Medulla oblongata (tissue), 1 donor: ENCODE data around the gene ABHD1.
"Not testable (repeated sequence)": the region's sequence is repeated elsewhere in the genome, so short reads cannot be mapped to it uniquely, and the experiment has no call there.

Experiments used
- DNase-seq: peaks from one replicate; pipeline ENCODE4 v3.0.0-alpha.2; 2015; ENCODE audit errors: extremely low spot score

The ABHD1 gene

DNA sequence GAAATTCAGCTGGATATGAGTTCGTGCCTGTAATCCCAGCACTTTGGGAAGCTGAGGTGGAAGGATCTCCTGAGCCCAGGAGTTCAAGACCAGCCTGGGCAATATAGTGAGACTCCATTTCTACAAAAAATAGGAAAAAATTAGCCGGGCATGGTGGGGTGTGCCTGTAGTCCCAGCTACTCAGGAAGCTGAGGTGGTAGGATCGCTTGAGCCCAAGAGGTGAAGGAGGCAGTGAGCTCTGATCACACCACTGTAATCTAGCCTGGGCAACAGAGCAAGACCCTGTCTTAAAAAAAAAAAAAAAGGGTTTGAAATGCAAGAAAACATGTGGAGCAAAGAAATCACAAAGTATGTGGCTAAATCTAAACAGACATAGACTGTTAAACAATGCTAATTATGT lies 14.5 kb upstream of the ABHD1 start:
- DNase-seq = no peak

DNA sequence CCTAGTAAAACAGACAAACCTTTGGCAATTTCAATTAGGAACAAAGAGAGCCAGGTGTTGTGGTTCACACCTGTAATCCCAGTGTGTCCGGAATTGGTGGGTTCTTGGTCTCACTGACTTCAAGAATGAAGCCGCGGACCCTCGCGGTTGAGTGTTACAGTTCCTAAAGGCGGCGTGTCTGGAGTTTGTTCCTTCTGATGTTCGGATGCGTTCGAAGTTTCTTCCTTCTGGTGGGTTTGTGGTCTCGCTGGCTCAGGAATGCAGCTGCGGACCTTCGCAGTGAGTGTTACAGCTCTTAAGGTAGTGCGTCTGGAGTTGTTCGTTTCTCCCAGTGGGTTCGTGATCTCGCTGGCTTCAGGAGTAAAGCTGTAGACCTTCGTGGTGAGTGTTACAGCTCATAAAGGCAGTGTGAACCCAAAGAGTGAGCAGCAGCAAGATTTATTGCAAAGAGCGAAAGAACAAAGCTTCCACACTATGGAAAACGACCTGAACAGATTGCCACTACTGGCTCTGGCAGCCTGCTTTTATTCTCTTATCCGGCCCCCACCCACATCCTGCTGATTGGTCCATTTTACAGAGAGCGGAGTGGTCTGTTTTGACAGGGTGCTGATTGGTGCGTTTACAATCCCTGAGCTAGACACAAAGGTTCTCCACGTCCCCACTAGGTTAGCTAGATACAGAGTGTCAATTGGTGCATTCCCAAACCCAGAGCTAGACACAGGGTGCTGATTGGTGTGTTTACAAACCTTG lies 12.8 kb upstream of the ABHD1 start:
- not testable (repeated sequence) for DNase-seq

- not testable (repeated sequence) for DNase-seq
Measured at GRCh38 chr2:27111392-27112078, 12.1 kb upstream of the ABHD1 start.

- no peak for DNase-seq
Measured at GRCh38 chr2:27115519-27115918, 8.1 kb upstream of the ABHD1 start.

GRCh38 chr2:27117995-27118524 lies 5.6 kb upstream of the ABHD1 start:
- no peak for DNase-seq

DNA sequence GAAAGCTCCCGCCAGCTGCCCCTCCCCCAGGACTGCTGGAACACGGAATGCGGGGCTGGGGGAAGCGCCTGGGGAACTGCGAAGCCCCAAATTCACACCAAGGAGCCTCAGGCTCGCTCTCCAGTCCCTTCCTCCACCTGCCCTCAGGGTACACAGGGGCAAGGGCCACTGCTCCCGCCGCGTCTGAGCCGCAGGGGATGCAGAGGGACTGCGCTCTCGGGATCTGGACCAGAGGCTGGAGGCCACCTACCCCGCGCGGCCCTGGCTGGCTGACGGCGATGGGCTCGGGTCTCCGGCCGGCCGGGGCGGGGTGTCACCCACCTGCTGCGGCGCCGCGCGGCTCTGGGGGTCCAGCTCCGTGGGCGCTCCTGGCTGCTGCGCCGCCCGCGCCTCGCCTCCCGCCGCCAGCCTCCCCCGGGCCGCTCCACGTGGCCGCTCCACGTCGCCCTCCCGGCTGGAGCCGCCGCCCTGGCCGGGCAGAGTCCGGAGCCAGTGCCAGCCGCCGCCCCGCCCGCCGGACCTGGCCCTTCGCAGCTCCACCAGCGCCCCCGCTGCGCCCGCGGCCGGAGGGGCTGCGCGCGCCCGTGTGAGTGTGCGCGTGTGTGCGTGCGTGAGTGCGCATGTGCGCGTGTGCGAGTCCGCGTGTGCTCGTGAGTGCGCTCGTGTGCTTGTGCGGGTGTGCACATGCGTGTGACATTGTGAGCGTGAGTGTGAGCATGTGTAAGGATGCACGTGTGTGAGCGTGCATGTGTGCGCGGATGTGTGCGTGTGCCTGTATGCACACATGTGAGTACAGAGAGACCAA lies 4.9 kb upstream of the ABHD1 start, which contains the start of gene CGREF1:
CGREF1 (minus strand) TSS at position 604 of the 805 bp plus-strand sequence. CDS start 14,762 bp downstream, outside the sequence.
- no peak for DNase-seq

DNA sequence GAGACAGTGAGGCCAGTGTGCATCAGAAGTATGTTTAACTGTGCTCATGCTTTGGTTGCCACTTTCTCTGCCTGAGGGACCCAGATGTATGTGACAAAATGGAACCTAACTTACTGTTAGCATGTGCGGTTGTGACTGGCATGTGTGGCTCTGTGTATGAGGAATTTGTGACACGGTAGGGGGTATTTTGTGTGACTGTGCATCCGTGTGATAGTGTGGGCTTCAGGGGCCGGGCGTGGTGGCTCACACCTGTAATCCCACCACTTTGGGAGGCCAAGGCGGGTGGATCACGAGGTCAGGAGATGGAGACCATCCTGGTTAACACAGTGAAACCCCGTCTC lies 4.3 kb upstream of the ABHD1 start:
- DNase-seq = not testable (repeated sequence)

GRCh38 chr2:27121906-27122305 lies 1.7 kb upstream of the ABHD1 start:
- DNase-seq = no peak

- no peak for DNase-seq
Measured at GRCh38 chr2:27122791-27123190, 824 bp upstream of the ABHD1 start.

GRCh38 chr2:27125104-27125503 lies 1.5 kb downstream of the ABHD1 start:
- no peak for DNase-seq

GRCh38 chr2:27126252-27126710 lies 2.7 kb downstream of the ABHD1 start:
- peak; percentile 10 for DNase-seq

DNA sequence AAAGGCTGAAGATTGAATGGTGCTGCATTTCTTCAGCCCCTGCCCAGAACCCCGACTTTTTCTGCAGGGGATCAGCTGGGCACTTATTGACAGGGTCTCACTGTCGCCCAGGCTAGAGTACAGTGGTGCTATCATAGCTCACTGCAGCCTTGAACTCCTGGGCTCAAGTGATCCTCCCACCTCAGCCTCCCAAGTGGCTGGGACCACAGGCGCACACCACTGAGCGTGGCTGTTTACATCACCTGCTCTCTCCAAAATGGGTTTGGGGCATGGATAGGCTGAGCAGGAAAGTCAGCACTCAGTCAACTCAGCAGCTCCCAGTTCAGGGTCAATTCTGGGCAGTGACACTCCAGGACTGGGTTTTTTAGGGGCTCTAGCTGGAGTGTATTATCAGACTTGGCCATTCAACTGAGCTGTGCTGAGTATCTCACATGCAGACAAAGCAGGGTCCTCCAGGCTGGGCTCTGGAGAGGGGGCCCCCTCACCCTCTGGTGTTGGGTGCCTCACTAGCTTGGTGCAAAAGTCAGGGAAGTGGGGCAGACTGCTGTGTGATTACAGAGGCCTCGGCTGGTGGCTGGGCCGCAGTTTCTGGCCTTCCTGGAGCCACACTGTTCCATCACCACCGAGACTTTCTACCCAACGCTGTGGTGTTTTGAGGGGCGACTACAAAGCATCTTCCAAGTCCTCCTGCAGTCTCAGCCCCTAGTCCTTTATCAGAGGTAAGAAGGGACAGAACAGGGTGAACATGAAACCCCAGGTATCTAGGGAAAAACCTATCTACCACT lies 4.5 kb downstream of the ABHD1 start:
- DNase-seq = no peak

DNA sequence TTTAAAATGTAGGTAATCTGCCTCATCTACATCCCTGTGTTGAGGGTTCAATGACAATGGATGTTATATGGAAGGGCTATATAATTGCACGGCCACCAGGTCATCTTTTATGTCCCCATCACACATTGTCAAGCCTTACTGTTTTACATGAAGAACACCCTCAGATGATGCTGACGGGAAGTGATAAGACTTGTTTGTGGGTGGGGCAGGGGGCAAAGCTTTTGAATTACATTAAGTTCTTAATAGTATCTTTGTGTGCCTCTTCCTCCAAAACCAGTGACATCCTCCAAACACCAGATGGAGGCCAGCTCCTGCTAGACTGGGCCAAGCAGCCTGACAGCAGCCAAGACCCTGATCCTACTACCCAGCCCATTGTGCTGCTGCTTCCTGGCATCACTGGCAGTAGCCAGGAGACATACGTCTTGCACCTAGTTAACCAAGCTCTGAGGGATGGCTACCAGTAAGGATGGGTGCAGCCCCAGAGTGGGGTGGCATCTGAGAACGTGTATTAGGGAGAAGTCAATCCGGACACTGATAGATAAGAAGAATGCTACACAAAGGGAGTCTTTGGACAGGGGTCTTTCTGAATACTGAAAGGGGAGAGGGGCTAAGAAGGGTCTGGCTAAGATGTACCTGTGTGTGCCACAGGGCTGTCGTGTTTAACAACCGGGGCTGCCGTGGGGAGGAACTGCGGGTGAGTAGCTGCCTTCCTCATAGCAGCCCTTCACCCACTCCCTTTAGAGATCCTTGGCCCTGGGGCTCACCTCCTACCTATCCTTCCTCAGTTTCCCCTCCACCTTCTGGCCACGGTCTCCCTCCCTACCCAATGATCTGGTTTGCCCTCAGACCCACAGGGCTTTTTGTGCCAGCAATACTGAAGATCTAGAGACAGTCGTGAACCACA lies 5.3 kb downstream of the ABHD1 start:
- DNase-seq = no peak

- DNase-seq = no peak
Measured at GRCh38 chr2:27130396-27130795, 6.8 kb downstream of the ABHD1 start.

- no peak for DNase-seq
Measured at GRCh38 chr2:27131429-27131828, 7.8 kb downstream of the ABHD1 start.

DNA sequence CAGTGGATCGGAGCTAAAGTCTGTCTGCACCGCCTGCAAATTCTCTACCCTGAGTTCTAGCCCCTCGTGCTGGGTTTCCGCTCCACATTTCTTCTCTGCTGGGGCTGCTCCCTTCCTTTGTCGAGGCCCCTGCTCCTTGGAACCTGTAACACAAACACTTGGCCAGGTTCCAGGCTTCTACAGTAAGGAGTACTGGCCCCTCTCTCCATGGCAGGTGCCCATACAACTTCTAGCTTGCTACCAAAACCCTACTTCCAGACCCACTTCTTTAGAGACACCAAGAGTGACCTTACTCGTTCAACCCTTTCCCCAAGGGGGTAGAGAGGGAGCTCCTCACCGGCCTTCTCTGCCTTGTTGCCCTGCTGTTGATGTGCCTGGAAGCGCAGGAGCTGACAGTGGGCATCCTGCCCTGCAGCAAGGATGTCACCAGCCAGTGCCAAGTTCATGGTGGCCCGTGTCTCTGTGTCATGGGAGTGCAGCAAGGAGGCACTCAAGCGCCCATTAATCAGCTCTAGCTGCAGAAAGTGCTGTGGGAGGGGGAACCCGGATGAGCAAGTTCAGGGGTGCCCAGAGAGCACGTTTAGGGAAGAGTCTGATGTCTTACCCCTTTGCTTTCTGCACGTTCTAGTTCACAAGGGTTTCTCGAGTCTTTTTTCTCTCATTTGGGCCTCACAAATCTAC lies 9.7 kb downstream of the ABHD1 start:
- no peak for DNase-seq

DNA sequence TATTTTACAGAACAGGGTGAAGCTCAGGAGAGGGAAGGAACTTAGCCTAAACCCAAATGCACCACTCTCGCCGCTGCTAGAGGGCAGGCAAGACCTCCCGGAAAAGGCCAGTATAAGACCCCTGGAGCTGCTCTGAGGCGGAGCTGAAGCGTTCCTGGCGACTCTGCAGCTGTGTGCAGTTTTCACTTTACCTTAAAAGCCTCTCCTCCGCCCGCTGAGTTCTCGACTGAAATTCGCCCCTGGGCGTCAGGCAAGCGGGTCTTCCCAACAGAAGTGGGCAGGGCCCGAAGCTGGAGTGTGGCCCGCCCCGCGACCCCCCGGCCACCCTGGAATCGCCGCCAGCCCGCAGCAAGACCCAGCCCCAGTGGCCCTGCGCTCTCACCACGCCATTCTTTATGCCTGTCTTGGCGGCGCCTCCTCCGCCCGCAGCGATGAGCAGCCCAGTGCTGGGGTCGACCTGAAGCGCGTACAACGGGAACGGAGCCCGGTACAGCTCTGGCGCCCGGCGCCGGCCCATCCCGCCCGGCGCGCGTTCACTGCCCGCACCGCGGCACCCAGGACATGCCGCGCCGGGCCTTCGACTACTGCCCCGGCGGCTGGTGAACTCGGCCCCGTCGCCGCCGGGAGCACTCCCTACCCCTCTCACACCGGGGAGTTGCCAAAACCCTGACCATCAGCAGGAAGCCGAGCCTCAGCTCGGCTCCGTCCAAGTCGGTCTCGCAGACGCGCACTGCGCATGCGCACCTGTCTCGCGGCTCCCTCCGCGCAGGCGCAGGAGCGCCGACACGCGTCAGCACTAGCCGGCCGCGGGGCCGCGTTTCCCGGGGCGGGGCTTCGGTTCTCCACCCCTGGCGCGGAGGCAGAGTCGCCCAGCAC lies 10.5 kb downstream of the ABHD1 start, which contains the start of gene PREB:
PREB (minus strand) TSS at position 732 of the 876 bp plus-strand sequence; CDS start at position 517, 215 bp downstream.
- peak; percentile 97 for DNase-seq

- DNase-seq = no peak
Measured at GRCh38 chr2:27134781-27135477, 11.3 kb downstream of the ABHD1 start.
